ENCODE measurements around the gene TAF4.

TAF4 gene

GRCh38 chr20:61964675-61965605, 100.7 kb downstream of the TAF4 start:
- DNase-seq (ENCODE audit: low read depth, low spot score): no peak

- no peak for DNase-seq (ENCODE audit: low read depth, low spot score)
These were observed 101.6 kb downstream of the TAF4 start for GRCh38 chr20:61963885-61964674.

GRCh38 chr20:61963149-61963548, 102.5 kb downstream of the TAF4 start:
- no peak for DNase-seq (ENCODE audit: low read depth, low spot score)

GRCh38 chr20:61960836-61961235, 104.8 kb downstream of the TAF4 start:
- no peak for DNase-seq (ENCODE audit: low read depth, low spot score)

- no peak for DNase-seq (ENCODE audit: low read depth, low spot score)
These were observed 106.6 kb downstream of the TAF4 start for GRCh38 chr20:61958773-61959700.

- no peak for DNase-seq (ENCODE audit: low read depth, low spot score)
These were observed 107.5 kb downstream of the TAF4 start for GRCh38 chr20:61957961-61958715.

- no peak for DNase-seq (ENCODE audit: low read depth, low spot score)
These were observed 109.0 kb downstream of the TAF4 start for GRCh38 chr20:61956396-61957342.

GRCh38 chr20:61955668-61956395, 109.8 kb downstream of the TAF4 start:
- no peak for DNase-seq (ENCODE audit: low read depth, low spot score)

- DNase-seq (ENCODE audit: low read depth, low spot score): no peak
These were observed 111.2 kb downstream of the TAF4 start for GRCh38 chr20:61954276-61955021.

- no peak for DNase-seq (ENCODE audit: low read depth, low spot score)
These were observed 112.4 kb downstream of the TAF4 start for GRCh38 chr20:61953037-61954021.

GRCh38 chr20:61951695-61952533, 113.8 kb downstream of the TAF4 start:
- DNase-seq (ENCODE audit: low read depth, low spot score): no peak

GRCh38 chr20:61950641-61951071, 115.0 kb downstream of the TAF4 start:
- no peak for DNase-seq (ENCODE audit: low read depth, low spot score)

- no peak for DNase-seq (ENCODE audit: low read depth, low spot score)
These were observed 115.7 kb downstream of the TAF4 start for GRCh38 chr20:61949714-61950640.

GRCh38 chr20:61949363-61949713, 116.3 kb downstream of the TAF4 start:
- no peak for DNase-seq (ENCODE audit: low read depth, low spot score)
